Heart right ventricle (tissue), 16 donors: ENCODE measurements around the gene TIMM21. TPM values are rescaled to one million over a fixed set of nuclear protein-coding genes. Genes with fewer than 3 reads are reported as not detected.
A peak's percentile ranks its signal among the peaks of the same experiment; 100 is the strongest.

Experiments
- ATAC-seq, 8 donors: fragments of 200-7000 bp; cut with Tn5 transposase; one replicate each; pipeline ENCODE4 v1.9.1; 2020; ENCODE audit warnings: mild to moderate bottlenecking in 8 of 8, moderate library complexity in 8 of 8, moderate number of reproducible peaks in 1 of 8
- DNase-seq, 2 donors: peaks; one replicate each; pipeline ENCODE4 v3.0.0-alpha.2; 2020
- H3K27ac ChIP-seq, 10 donors: fragments of 200-600 bp; sonication (generic) in 2 of 10; one replicate each; pipeline versions ENCODE4 v1.5.0 to v1.8.0; 2020 to 2022; ENCODE audit warnings: mild to moderate bottlenecking in 3 of 10
- H3K27me3 ChIP-seq, 7 donors: fragments of 200-600 bp; one replicate each; pipeline ENCODE4 v1.8.0; 2021 to 2022; ENCODE audit warnings: mild to moderate bottlenecking in 2 of 7
- H3K36me3 ChIP-seq, 9 donors: fragments of 200-600 bp; sonication (generic) in 1 of 9; one replicate each; pipeline versions ENCODE4 v1.5.0 to v1.8.0; 2020 to 2022; ENCODE audit warnings: mild to moderate bottlenecking in 2 of 9
- H3K4me1 ChIP-seq, 9 donors: fragments of 200-600 bp; sonication (generic) in 1 of 9; one replicate each; pipeline versions ENCODE4 v1.5.0 to v1.8.0; 2020 to 2022; ENCODE audit warnings: mild to moderate bottlenecking in 4 of 9
- H3K4me3 ChIP-seq, 10 donors: fragments of 200-600 bp; sonication (generic) in 2 of 10; one replicate each; pipeline versions ENCODE4 v1.5.0 to v1.8.0; 2020 to 2022; ENCODE audit warnings: mild to moderate bottlenecking in 7 of 10, moderate library complexity in 2 of 10
- H3K9me3 ChIP-seq, 11 donors: fragments of 200-600 bp in 10 of 11; sonication (generic) in 2 of 11; one replicate each; pipeline versions ENCODE4 v1.5.0 to v1.8.0; 2013 to 2022; ENCODE audit warnings: mild to moderate bottlenecking in 2 of 11, control low read depth in 1 of 11, moderate library complexity in 1 of 11
- WGBS, 2 donors: extraction: QIAGEN DNeasy Blood & Tissue Kit; methylation state at CpG; one replicate each; pipeline ENCODE4 v1.1.7; 2013; ENCODE audit warnings: inconsistent platforms in 1 of 2; 5-methylcytosine and 5-hydroxymethylcytosine counted together
- intact Hi-C, 10 donors: fragments of 100-400 bp; cut with DNase I; formaldehyde crosslinking; loops; one replicate each; pipeline versions ENCODE4 v1.11.1 to v1.14.2; 2022
- polyA plus RNA-seq, 2 donors: library from polyadenylated mRNA; stranded (reverse); fragments of 200-250 nt; gene quantifications; one replicate each; pipeline ENCODE4 v1.2.3, GENCODE V29; 2013
- total RNA-seq, 10 donors: library from RNA; stranded (reverse); fragmentation: NEBNext Ultra II Directional in 3 of 10; extraction: Animal tissue kit (Norgen Biotek cat#: 25700) in 3 of 10; gene quantifications; one replicate each; pipeline versions ENCODE4 v1.2.1 to v1.2.4, GENCODE V29; 2021 to 2023
- TF ChIP-seq, protein P1 (sequence below), 9 donors: fragments of 200-600 bp; sonication (generic) in 2 of 9; IDR thresholded peaks; one replicate each; pipeline versions ENCODE4 v1.5.0 to v1.8.0; 2021 to 2022; ENCODE audit warnings: antibody characterized with exemption in 9 of 9, mild to moderate bottlenecking in 5 of 9, moderate library complexity in 1 of 9
- donor health status: Arrhythmogenic right ventricular cardiomyopathy.
- donor health status: ischemic (EF 13 %, LVEDD 7.1; RV severe dilation, severe dysfunction).
- donor health status: healthy with polysubstance abuse.
- donor health status: DM: no; HTN: yes; CAD: no.
- donor health status: DM: no; HTN: no; CAD: no.
- donor health status: ischemic (EF 25% LVEDD 6.9; RV normal size, moderate dysfunction).
- donor health status: ischemic (EF 25% LVEDD 5.7; RV mildly dilated, moderate dysfunction).
- donor health status: healthy.
- donor health status: DM: yes; HTN: yes; CAD: no.
- donor health status: Ischemic cardiomyopathy.
- donor health status: ischemic (EF 35%, LVEDD 5.7; RV mildly dilated, moderate dysfunction).
- donor health status: nonischemic (EF 11% LVEDD 7.7; RV severe dilation, severe dysfunction).
- donor health status: DM: yes; HTN: yes; CAD: no.
- donor health status: PGD.
- donor health status: ischemic (EF 29% LVEDD 5.4; RV normal size, mild dysfunction).
- donor health status: nonischemic (EF 23%, LVEDD 6.1; RV moderate dilation, normal function).

TIMM21 gene
- total and polyA plus RNA-seq, 12 donors = 64.4 to 141 (median 120) TPM

DNA sequence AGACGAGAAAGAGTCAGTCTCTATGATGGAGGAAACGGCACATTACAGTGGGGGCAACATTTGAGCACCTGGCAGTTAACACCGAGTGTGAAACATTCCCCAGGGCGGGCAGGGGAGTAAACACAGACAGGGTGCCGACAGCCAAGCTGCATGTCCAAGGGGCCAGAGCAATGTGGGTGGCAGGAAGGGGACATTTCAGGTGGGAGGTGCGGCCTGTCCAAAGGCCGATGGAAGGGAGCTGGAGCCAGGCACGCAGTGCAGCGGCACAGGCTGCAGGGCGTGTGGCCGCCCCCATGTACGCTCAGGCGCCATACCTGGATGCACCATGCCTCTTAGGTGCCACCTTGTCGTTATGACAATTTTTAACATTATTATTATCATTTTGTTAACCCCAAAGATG, 43.3 kb downstream of the TIMM21 start:
- WGBS, 2 donors = 73 to 79% methylated on average over 14 of the region's 14 CpGs
- DNase-seq (no peak), ATAC-seq (no peak)
- H3K9me3 ChIP-seq = no peaks in the 10 kb centered on the region
- intact Hi-C loops = loop anchor here in 7 of 10 donors (5.0 to 10.0 kb wide), 7 partner anchors 151 to 363 kb away; partner anchors contain the start of gene CNDP2 (in 2 of the 7)
- H3K36me3 ChIP-seq = no peaks in the 10 kb centered on the region
- no peak overlapping the region for H3K4me3 ChIP-seq
- TF ChIP-seq, protein P1, sequence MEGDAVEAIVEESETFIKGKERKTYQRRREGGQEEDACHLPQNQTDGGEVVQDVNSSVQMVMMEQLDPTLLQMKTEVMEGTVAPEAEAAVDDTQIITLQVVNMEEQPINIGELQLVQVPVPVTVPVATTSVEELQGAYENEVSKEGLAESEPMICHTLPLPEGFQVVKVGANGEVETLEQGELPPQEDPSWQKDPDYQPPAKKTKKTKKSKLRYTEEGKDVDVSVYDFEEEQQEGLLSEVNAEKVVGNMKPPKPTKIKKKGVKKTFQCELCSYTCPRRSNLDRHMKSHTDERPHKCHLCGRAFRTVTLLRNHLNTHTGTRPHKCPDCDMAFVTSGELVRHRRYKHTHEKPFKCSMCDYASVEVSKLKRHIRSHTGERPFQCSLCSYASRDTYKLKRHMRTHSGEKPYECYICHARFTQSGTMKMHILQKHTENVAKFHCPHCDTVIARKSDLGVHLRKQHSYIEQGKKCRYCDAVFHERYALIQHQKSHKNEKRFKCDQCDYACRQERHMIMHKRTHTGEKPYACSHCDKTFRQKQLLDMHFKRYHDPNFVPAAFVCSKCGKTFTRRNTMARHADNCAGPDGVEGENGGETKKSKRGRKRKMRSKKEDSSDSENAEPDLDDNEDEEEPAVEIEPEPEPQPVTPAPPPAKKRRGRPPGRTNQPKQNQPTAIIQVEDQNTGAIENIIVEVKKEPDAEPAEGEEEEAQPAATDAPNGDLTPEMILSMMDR (IDR thresholded peaks at IDR 0.05) = no peak
- peaks cover 0 to 4% (median 2%) of the 10 kb centered on the region in 9 donors for H3K4me1 ChIP-seq
- peaks cover 0 to 31% (median 9%) of the 10 kb centered on the region in 7 donors for H3K27me3 ChIP-seq
- H3K27ac ChIP-seq = no peak overlapping the region

DNA sequence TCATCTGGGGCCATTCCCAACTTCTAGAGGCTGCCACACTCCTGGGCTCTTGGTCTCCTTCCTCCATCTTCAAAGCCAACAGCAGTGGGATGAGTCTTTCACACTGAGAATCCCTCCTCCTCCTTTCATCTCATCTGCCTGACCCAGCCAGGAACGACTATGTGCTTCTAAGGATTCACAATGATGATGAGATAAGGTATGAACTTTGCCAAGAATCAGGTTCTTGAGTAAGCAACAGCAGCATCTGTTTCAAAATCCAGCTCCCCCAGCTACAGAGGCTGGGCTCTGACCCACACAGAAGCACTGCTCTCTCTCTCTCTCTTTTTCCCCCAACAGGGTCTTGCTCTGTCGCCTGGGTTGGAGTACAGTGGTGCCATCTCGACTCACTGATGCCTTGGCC, 46.4 kb downstream of the TIMM21 start:
- TF ChIP-seq, protein P1 (IDR thresholded peaks at IDR 0.05) = no peak
- intact Hi-C loops = loop anchor here (5.0 to 10.0 kb wide), 10 partner anchors 148 to 363 kb away; partner anchors contain the start of gene CNDP2 (in 2 of the 10)
- H3K27me3 ChIP-seq = peaks cover 0 to 31% (median 9%) of the 10 kb centered on the region in 7 donors
- peaks cover 0 to 4% (median 2%) of the 10 kb centered on the region in 9 donors for H3K4me1 ChIP-seq
- H3K36me3 ChIP-seq = no peaks in the 10 kb centered on the region
- WGBS, 2 donors = 59 to 65% methylated on average over 3 of the region's 3 CpGs
- H3K27ac ChIP-seq = no peak overlapping the region
- H3K4me3 ChIP-seq = no peak overlapping the region
- DNase-seq (no peak), ATAC-seq (no peak)
- no peaks in the 10 kb centered on the region for H3K9me3 ChIP-seq

DNA sequence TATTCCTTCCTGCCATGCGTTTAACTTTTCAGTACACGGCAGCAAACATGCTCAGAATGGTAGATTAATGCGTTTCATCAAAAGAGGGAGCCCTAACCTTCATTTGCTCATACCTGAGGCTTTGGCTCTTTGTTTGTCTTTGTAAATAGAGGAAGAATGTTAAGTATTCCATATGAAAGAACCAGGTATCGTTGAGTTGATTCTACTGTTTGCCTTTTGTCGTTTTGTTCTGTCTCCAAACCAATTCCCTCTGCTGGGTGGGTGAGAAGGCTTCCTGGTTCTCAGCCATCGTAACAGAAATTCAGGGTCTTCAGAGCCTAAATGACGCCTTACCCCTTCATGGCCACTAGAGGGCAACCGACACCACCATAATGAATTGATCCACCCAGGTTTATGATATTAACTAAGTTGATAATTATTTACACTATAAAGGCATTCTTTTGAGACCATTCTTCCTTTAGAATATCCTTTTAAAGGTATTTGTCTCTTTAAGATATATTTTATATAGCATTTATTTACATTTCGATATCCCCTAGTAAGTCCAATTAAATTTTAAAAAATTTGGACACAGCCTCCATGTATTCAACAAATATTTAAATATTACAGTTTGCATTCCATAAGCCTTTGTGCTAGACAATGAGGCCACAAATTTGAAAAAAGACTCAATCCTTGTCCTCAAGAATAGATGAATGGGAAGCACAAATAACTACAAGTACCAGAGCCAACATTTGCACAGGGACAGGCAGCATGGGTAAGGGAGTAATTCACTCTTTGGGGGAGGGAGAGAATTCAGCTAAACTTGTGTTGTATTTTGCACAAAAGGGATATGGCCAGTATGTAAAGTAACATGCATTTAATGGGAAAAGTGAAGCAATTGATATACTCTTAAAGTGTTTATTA, 48.1 kb downstream of the TIMM21 start:
- H3K27me3 ChIP-seq = peaks cover 0 to 29% (median 8%) of the 10 kb centered on the region in 7 donors
- peak overlapping the region in 5 of 10 donors; percentile 16 to 28 (median 24) for H3K4me3 ChIP-seq
- H3K4me1 ChIP-seq = peaks cover 0 to 4% (median 2%) of the 10 kb centered on the region in 9 donors
- H3K9me3 ChIP-seq = no peaks in the 10 kb centered on the region
- H3K36me3 ChIP-seq = no peaks in the 10 kb centered on the region
- no peak overlapping the region for H3K27ac ChIP-seq
- ATAC-seq (peak in 6 of 8 donors; percentile 58 to 79 (median 74)), DNase-seq (peak in 1 of 2 donors; percentile 25)
- TF ChIP-seq, protein P1 (IDR thresholded peaks at IDR 0.05) = peak; percentile 80 to 95 (median 89)
- WGBS, 2 donors = 6 to 8% methylated on average over 9 of the region's 9 CpGs
- intact Hi-C loops = loop anchor here (1.0 to 10.0 kb wide), 14 partner anchors 96 to 361 kb away; partner anchors contain the start of gene CNDP2 (in 2 of the 10)

DNA sequence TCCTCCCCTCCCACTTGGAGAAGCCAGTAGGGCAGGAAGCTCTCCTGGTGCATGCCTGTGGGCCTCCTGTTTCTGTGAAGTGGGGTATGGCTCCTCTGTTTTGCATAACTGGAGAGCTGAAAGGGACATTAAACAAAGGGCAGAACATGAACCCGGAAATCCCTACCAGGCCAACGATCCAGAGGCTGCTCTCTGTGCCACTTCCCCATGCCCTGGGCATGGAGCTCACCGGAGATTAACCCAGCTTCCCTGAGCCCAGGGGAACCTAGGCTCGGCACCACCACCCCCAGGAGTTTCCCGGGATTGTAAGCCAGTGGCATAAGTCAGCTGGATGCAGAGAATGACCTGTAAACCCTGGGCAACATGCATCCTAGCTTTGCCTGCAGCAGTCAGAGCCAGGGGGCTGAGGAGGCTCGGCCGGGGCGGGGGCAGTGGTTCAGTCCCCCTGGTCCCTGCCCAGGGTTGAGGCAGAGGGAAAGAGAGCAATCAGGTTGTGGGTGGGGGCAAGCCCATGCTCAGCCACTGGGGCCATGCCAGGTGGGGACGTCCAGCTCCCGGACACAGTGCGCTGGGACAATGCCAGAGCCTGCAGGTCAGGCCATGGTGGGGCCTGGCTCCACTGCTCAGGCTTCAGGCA, 49.5 kb downstream of the TIMM21 start:
- peaks cover 0 to 4% (median 2%) of the 10 kb centered on the region in 9 donors for H3K4me1 ChIP-seq
- WGBS, 2 donors = 73 to 74% methylated on average over 11 of the region's 11 CpGs
- DNase-seq (no peak), ATAC-seq (no peak)
- H3K4me3 ChIP-seq = no peak overlapping the region
- H3K27ac ChIP-seq = no peak overlapping the region
- H3K27me3 ChIP-seq = peaks cover 0 to 18% (median 6%) of the 10 kb centered on the region in 7 donors
- no peaks in the 10 kb centered on the region for H3K9me3 ChIP-seq
- H3K36me3 ChIP-seq = no peaks in the 10 kb centered on the region
- intact Hi-C loops = loop anchor here (2.0 to 10.0 kb wide), 12 partner anchors 95 to 359 kb away; partner anchors contain the start of gene CNDP2 (in 2 of the 10)
- TF ChIP-seq, protein P1 (IDR thresholded peaks at IDR 0.05) = no peak
